ENCODE results near the gene CIDEC. TPM values are rescaled to one million over a fixed set of nuclear protein-coding genes. Genes with fewer than 3 reads are reported as not detected.

Gene CIDEC
- total RNA-seq: not detected

DNA sequence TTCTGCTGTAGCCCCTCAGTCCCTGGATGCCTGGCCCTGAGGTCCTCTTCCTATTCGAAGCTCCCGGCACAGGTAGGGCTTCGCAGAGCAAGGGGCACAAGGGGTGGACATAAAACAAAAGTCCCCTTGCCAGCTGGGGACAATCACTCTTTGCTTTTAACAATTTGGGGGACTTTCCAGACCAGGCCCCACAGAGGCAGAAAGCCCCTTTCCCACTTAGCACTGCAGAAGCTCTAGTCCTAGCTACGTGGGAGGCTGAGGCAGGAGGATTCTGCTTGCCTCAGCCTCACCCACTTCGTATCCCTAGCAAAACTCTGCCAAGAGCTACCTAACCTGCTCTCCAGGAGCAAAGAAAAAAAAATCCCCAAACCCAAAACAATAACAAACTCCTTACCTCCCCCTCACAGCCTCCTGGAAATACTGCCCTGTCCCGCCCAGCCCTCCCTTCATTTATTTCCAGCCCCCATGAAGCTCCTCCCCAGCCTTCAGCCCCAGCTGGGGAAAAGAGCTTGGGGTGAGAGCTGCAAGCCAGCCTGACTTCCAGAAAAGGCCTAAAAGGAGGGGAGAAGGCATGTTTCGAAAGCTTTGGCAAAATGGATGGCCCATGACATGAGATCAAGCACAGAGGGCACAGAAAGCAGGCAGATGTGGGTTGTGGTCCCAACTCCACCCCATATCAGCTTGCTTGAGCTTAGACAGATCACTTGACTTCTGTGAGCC lies at the start of gene CIDEC:
Gene CIDEC, minus strand, starts transcription at position 424 of the 720 bp plus-strand sequence. CDS start 1,767 bp downstream, outside the sequence.
- DNase-seq: no peak

DNA sequence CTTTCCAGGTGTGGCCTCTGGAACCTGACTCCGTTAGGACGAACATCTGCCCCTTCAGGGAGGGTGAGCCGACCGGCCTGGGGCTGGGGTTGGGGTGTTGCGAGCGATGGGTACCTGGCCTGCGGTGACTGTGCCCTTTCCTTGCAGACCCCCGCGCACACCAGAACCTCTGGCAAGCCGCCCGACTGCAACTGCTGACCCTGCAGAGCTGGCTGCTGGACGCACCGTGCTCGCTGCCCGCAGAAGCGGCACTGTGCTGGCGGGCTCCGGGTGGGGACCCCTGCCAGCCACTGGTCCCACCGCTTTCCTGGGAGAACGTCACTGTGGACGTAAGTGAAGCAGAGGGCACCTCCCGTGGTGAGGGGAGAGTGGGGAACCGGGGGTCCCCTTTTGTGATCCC lies 48.1 kb upstream of the CIDEC start:
- DNase-seq: no peak

GRCh38 chr3:9918261-9919038 lies 38.4 kb upstream of the CIDEC start:
- no peak for DNase-seq

DNA sequence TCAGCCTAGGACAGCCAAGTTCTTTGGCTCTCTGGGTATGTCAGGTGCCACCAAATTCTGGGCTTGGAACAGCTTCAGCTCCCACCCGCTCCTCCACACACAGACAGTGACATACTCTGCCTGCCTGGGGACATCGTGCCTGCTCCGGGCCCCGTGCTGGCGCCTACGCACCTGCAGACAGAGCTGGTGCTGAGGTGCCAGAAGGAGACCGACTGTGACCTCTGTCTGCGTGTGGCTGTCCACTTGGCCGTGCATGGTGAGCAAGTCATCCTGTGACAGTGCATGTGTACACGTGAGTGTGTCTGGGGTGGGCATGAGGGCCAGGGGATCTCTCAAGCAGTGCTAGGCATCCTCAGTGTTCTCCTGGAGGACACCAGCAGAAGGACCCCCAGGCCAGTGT lies 37.8 kb upstream of the CIDEC start:
- no peak for DNase-seq

- peak; percentile 73 for DNase-seq
These were observed 37.0 kb upstream of the CIDEC start, which contains the start of gene IL17RC for GRCh38 chr3:9916734-9917680. TSS of gene IL17RC (plus strand) at chr3:9917098. CDS start at chr3:9917316, 218 bp downstream.

- DNase-seq: no peak
These were observed 36.3 kb upstream of the CIDEC start for GRCh38 chr3:9916346-9916733.

- DNase-seq: peak; percentile 62
These were observed 35.4 kb upstream of the CIDEC start for GRCh38 chr3:9915254-9916141.

- no peak for DNase-seq
These were observed 34.7 kb upstream of the CIDEC start for GRCh38 chr3:9914559-9915253.

DNA sequence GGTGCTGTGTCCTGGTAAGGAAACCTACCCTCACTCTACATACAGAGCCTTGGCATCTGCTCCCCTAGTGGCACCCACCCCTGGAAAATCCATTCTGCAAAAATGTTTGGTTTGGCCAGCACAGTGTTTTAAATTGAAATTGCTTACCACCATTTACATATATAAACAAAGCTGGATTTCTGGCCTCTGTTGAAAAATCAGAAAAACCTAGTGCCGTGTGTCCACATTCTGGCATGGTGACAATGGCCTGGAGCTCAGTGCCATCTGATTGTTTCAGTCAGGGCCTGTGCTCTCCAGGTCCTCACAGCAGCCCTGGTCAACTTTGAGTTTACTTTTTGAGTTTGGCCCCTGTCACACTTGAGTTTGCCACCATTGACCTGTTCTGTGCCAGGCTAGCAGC lies 34.0 kb upstream of the CIDEC start:
- DNase-seq: no peak

DNA sequence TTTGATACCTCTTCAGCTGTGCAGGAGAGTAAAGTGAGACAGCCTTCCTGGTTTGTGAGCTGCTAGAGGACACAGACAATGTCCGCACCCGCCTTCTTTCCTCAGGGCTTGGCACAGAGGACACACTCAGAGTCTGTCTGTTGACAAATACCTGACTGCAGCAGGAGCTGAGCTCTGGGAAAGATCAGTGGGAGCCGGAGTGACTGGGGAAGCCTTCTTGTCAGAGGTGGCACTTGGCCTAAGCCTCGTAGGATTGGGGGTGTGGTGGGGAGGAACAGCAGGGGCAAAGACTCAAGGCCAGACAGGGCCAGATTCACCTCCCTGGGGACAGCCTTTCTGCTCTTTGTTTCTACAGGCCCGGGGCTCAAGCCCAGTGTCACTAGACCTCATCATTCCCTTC lies 33.5 kb upstream of the CIDEC start:
- DNase-seq: no peak

- DNase-seq: no peak
These were observed 32.4 kb upstream of the CIDEC start for GRCh38 chr3:9912294-9912935.

GRCh38 chr3:9911863-9912262 lies 31.8 kb upstream of the CIDEC start:
- DNase-seq: no peak

DNA sequence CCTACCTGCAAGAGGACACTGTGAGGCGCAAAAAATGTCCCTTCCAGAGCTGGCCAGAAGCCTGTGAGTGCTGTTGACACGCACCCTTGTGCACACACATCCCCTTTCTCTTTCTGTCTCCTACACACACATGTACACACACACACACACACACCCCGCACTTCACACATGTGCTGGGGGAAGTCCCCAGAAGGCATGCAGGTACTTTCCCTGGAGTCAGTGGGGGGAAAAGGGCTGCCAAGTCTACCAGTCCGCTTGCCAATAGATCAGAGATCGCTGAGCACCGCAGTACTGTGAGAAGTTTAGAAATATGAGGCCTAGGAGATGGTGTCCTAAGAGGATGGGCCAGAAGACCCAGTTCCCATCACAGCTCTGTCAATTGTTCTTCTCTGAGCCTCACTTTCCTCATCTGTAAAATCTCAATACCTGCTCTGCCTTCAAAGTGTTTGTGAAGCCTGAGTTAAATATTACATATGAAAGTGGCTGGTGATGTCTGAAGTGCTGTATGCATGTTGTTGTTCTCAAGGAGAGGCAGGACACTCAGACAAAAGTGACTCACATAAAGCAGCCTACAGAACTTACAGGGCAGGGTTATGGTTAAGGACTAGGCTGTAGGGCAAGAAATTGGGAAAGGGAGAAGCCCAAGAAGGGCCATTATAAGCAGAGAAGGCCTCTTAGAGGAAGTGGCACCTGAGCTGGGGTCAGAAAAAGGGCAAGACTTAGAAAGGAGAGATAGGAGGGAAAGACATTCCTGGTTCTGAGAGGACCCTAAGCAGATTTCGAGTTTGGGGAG lies 29.4 kb upstream of the CIDEC start:
- DNase-seq: no peak

DNA sequence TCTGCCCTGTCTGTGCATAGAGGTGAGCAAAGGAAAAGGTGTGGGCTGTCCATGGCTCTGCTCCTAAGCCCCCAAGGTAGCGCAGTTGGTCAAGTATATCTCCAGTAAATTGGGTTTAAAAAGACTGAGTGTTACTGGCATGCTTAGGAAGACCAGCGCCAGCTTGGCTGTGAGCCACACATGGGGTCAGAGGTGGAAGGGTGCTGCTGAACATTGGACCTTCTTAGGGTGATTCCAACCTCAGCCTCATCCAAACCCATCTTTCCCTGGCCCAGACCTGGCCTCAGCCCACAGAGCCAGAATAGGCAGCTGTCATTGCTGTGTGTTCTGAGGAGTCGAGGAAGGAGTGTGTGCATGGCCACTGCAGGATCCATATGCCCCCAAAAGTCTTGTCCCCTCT lies 28.2 kb upstream of the CIDEC start:
- DNase-seq: no peak

GRCh38 chr3:9906480-9906879 lies 26.4 kb upstream of the CIDEC start:
- no peak for DNase-seq

DNA sequence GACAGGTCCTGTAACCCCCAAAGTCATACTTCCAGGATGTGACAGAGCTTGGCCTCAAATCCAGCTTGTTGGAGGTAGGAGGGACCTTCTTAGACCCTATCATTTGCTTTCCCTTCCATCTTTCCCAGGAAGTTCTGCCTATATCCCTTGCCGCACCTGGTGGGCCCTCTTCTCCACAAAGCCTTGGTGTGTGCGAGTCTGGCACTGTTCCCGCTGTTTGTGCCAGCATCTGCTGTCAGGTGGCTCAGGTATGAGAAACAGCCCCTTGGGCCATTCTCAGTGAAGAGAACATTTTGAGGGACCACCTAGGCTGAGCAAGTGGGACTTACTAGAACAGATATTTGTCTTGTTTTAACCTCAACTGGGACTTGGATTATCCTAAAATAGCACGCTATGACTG lies 23.9 kb upstream of the CIDEC start:
- no peak for DNase-seq

GRCh38 chr3:9903238-9903624 lies 23.2 kb upstream of the CIDEC start:
- no peak for DNase-seq

DNA sequence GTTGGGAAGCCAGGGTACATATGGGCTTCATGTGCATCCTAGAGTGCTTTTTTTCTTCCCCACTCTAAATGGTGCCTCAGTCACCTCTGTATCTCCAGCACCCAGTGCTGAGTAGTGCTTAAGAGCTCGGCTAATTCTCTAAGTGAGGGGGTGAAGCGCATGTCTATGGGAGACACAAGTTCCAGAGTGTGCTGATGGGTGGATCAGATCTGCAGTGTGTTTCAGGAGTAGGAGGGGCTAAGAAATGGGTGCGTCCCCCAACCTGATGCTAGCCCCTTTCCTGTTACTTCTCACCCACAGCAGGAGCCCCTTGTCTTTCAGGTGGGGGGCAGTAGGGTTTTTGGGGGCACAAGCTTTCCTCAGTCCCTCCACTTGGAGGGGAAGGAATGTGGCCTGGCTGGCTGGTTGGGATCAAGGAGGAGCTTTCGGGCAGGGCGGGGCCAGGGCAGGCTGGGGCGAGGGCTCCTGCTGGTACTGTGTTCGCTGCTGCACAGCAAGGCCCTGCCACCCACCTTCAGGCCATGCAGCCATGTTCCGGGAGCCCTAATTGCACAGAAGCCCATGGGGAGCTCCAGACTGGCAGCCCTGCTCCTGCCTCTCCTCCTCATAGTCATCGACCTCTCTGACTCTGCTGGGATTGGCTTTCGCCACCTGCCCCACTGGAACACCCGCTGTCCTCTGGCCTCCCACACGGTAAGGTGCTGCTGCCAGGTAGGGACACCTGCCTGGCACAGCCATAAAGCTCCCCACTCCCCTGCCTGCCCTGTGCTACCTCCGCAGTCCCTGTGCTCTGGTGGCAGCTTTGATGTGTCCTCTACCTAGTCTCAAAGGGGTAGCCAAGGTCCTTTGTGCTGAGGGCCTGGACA lies 22.6 kb upstream of the CIDEC start, which contains the start of gene IL17RE:
Gene IL17RE, plus strand, starts transcription at position 477 of the 866 bp plus-strand sequence. Its CDS starts 85 bp downstream, at position 562.
- no peak for DNase-seq

Measured in occipital lobe (tissue), 2 donors.